ENCODE results near the gene YWHAG. TPM values are rescaled to one million over a fixed set of nuclear protein-coding genes. Genes with fewer than 3 reads are reported as not detected.

YWHAG gene
- total and polyA plus RNA-seq, 2 of the 13 experiments (the other 11 are each of a cell fraction or from before 2014, with no cell fraction given): 36.9 to 67.5 TPM

GRCh38 chr7:76294344-76295024 lies 64.3 kb downstream of the YWHAG start (continued):
- TF ChIP-seq PBX2 (CRISPR knock-in tag; IDR thresholded peaks at IDR 0.05) (peak; percentile 74), ZSCAN9 (CRISPR knock-in tag; IDR thresholded peaks at IDR 0.05; ENCODE audit: borderline replicate concordance) (0 out of 2 replicates have a peak, but pooled peaks have one; percentile 21), FOXA1 (IDR thresholded peaks at IDR 0.05) (no peak), FOXA1 (CRISPR knock-in tag; IDR thresholded peaks at IDR 0.05) (no peak), ZNF383 (CRISPR knock-in tag; IDR thresholded peaks at IDR 0.05; ENCODE audit: borderline replicate concordance) (no peak), ATF7-NPFF (CRISPR knock-in tag; IDR thresholded peaks at IDR 0.05; ENCODE audit: low read depth) (0 out of 2 replicates have a peak, but pooled peaks have one; percentile 44), SP1 (IDR thresholded peaks at IDR 0.05) (no peak), SP1 (CRISPR knock-in tag; IDR thresholded peaks at IDR 0.05) (no peak), ZNF792 (CRISPR knock-in tag; IDR thresholded peaks at IDR 0.05) (no peak), ZNF616 (CRISPR knock-in tag; IDR thresholded peaks at IDR 0.05; ENCODE audit: low read depth) (no peak), ZNF740 (CRISPR knock-in tag; IDR thresholded peaks at IDR 0.05) (no peak), PRPF4 (IDR thresholded peaks at IDR 0.05; ENCODE audit: low read depth, low read length, poor library complexity, severe bottlenecking) (no peak), RARA (CRISPR knock-in tag; IDR thresholded peaks at IDR 0.05) (no peak), ZNF639 (CRISPR knock-in tag; conservative IDR thresholded peaks at IDR 0.05) (no peak), THYN1 (CRISPR knock-in tag; IDR thresholded peaks at IDR 0.05; ENCODE audit: borderline replicate concordance, low read depth) (no peak), RORA (CRISPR knock-in tag; IDR thresholded peaks at IDR 0.05) (no peak), ZNF549 (CRISPR knock-in tag; IDR thresholded peaks at IDR 0.05) (no peak), MIXL1 (CRISPR knock-in tag; IDR thresholded peaks at IDR 0.05) (no peak), ARID2 (CRISPR knock-in tag; IDR thresholded peaks at IDR 0.05; ENCODE audit: borderline replicate concordance) (no peak), SALL1 (CRISPR knock-in tag; IDR thresholded peaks at IDR 0.05) (peak; percentile 33; the same call in 1 of the 2 replicates), ZSCAN21 (CRISPR knock-in tag; IDR thresholded peaks at IDR 0.05; ENCODE audit: borderline replicate concordance) (0 out of 2 replicates have a peak, but pooled peaks have one; percentile 25)
- TF ChIP-seq, protein P1, sequence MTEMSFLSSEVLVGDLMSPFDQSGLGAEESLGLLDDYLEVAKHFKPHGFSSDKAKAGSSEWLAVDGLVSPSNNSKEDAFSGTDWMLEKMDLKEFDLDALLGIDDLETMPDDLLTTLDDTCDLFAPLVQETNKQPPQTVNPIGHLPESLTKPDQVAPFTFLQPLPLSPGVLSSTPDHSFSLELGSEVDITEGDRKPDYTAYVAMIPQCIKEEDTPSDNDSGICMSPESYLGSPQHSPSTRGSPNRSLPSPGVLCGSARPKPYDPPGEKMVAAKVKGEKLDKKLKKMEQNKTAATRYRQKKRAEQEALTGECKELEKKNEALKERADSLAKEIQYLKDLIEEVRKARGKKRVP (CRISPR knock-in tag; IDR thresholded peaks at IDR 0.05): no peak
- TF ChIP-seq, protein P2, sequence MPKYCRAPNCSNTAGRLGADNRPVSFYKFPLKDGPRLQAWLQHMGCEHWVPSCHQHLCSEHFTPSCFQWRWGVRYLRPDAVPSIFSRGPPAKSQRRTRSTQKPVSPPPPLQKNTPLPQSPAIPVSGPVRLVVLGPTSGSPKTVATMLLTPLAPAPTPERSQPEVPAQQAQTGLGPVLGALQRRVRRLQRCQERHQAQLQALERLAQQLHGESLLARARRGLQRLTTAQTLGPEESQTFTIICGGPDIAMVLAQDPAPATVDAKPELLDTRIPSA (CRISPR knock-in tag; IDR thresholded peaks at IDR 0.05; ENCODE audit: borderline replicate concordance): no peak
- TF ChIP-seq, protein P3, sequence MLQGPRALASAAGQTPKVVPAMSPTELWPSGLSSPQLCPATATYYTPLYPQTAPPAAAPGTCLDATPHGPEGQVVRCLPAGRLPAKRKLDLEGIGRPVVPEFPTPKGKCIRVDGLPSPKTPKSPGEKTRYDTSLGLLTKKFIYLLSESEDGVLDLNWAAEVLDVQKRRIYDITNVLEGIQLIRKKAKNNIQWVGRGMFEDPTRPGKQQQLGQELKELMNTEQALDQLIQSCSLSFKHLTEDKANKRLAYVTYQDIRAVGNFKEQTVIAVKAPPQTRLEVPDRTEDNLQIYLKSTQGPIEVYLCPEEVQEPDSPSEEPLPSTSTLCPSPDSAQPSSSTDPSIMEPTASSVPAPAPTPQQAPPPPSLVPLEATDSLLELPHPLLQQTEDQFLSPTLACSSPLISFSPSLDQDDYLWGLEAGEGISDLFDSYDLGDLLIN (CRISPR knock-in tag; IDR thresholded peaks at IDR 0.05; ENCODE audit: borderline replicate concordance): no peak
- TF ChIP-seq, protein P4, sequence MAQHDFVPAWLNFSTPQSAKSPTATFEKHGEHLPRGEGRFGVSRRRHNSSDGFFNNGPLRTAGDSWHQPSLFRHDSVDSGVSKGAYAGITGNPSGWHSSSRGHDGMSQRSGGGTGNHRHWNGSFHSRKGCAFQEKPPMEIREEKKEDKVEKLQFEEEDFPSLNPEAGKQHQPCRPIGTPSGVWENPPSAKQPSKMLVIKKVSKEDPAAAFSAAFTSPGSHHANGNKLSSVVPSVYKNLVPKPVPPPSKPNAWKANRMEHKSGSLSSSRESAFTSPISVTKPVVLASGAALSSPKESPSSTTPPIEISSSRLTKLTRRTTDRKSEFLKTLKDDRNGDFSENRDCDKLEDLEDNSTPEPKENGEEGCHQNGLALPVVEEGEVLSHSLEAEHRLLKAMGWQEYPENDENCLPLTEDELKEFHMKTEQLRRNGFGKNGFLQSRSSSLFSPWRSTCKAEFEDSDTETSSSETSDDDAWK (CRISPR knock-in tag; IDR thresholded peaks at IDR 0.05): no peak
